DMS79 treated with DMSO at 0.1 percent for 48 hours (cell line): ENCODE measurements around the gene CPNE5.
A peak's percentile ranks its signal among the peaks of the same experiment; 100 is the strongest.

Experiments
- DNase-seq: peaks from one replicate; lab custom pipeline; 2025; lab: John Stamatoyannopoulos, UW

CPNE5 gene

GRCh38 chr6:36743538-36744303 is 95.5 kb downstream of the CPNE5 start:
- no peak for DNase-seq

GRCh38 chr6:36743032-36743431 is 96.2 kb downstream of the CPNE5 start:
- no peak for DNase-seq

GRCh38 chr6:36742146-36742545 is 97.1 kb downstream of the CPNE5 start:
- no peak for DNase-seq

GRCh38 chr6:36740818-36741179 is 98.4 kb downstream of the CPNE5 start:
- DNase-seq = no peak

GRCh38 chr6:36739947-36740817 is 99.1 kb downstream of the CPNE5 start:
- DNase-seq = no peak

- no peak for DNase-seq
Measured at GRCh38 chr6:36738108-36738507, 101.1 kb downstream of the CPNE5 start.

- DNase-seq = no peak
Measured at GRCh38 chr6:36737043-36737785, 102.0 kb downstream of the CPNE5 start.

- peak; percentile 76 for DNase-seq
Measured at GRCh38 chr6:36735110-36736071, 103.9 kb downstream of the CPNE5 start.

GRCh38 chr6:36734486-36735060 is 104.7 kb downstream of the CPNE5 start:
- DNase-seq = no peak

- no peak for DNase-seq
Measured at GRCh38 chr6:36733300-36733699, 105.9 kb downstream of the CPNE5 start.

GRCh38 chr6:36731622-36732310 is 107.5 kb downstream of the CPNE5 start:
- no peak for DNase-seq

- DNase-seq = no peak
Measured at GRCh38 chr6:36730424-36731380, 108.5 kb downstream of the CPNE5 start.

GRCh38 chr6:36729161-36729524 is 110.1 kb downstream of the CPNE5 start:
- DNase-seq = no peak

- no peak for DNase-seq
Measured at GRCh38 chr6:36728289-36729160, 110.7 kb downstream of the CPNE5 start.

GRCh38 chr6:36727505-36728021 is 111.7 kb downstream of the CPNE5 start:
- DNase-seq = no peak

- DNase-seq = no peak
Measured at GRCh38 chr6:36725581-36725980, 113.7 kb downstream of the CPNE5 start.

GRCh38 chr6:36724514-36725390 is 114.5 kb downstream of the CPNE5 start:
- DNase-seq = peak; percentile 70
